Trophoblast cell (in vitro differentiated cells and primary cell): ENCODE results near the gene AQP7.
A peak's percentile ranks its signal among the peaks of the same experiment; 100 is the strongest.

ENCODE experiments used
- DNase-seq, 2 donors: peaks; one replicate each; pipeline ENCODE4 v3.0.0-alpha.2; 2016
- H2AFZ ChIP-seq: 2 replicates; pipeline ENCODE4 v1.6.1; 2013; ENCODE audit warnings: low read length, moderate library complexity, mild to moderate bottlenecking; ENCODE audit not compliant: insufficient read depth, poor library complexity
- H2AK5ac ChIP-seq: 2 replicates; pipeline ENCODE4 v1.6.1; 2013; ENCODE audit warnings: mild to moderate bottlenecking, low read length
- H2BK120ac ChIP-seq: 2 replicates; pipeline ENCODE4 v1.6.1; 2013; ENCODE audit warnings: low read length, mild to moderate bottlenecking, moderate library complexity; ENCODE audit not compliant: insufficient read depth, poor library complexity
- H2BK12ac ChIP-seq: 2 replicates; pipeline ENCODE4 v1.6.1; 2013; ENCODE audit warnings: mild to moderate bottlenecking, low read length, moderate library complexity
- H2BK5ac ChIP-seq: 2 replicates; pipeline ENCODE4 v1.6.1; 2013; ENCODE audit warnings: low read length, low read depth, moderate library complexity, mild to moderate bottlenecking; ENCODE audit not compliant: poor library complexity
- H3K14ac ChIP-seq: 2 replicates; pipeline ENCODE4 v1.6.1; 2013; ENCODE audit warnings: mild to moderate bottlenecking, low read length
- H3K18ac ChIP-seq: 2 replicates; pipeline ENCODE4 v1.6.1; 2013; ENCODE audit warnings: mild to moderate bottlenecking, low read length
- H3K23ac ChIP-seq: 2 replicates; pipeline ENCODE4 v1.6.1; 2013; ENCODE audit warnings: low read length
- H3K27ac ChIP-seq: 2 replicates; pipeline ENCODE4 v1.5.1; 2013; ENCODE audit warnings: low read depth, mild to moderate bottlenecking, inconsistent platforms, low read length, moderate library complexity
- H3K27me3 ChIP-seq: 2 replicates; pipeline ENCODE4 v1.6.1; 2013; ENCODE audit warnings: inconsistent platforms, mild to moderate bottlenecking, low read length, moderate library complexity; ENCODE audit not compliant: insufficient read depth
- H3K36me3 ChIP-seq, 2 experiments: 1 replicate in 1 of 2; 2 replicates in 1 of 2; pipeline ENCODE4 v1.6.1; 2013; ENCODE audit warnings: low read length in 2 of 2, mild to moderate bottlenecking in 2 of 2, moderate library complexity in 1 of 2; ENCODE audit not compliant: insufficient read depth in 2 of 2, control insufficient read depth in 1 of 2
- H3K4ac ChIP-seq: 2 replicates; pipeline ENCODE4 v1.6.1; 2013; ENCODE audit warnings: low read depth, mild to moderate bottlenecking, low read length, moderate library complexity
- H3K4me1 ChIP-seq, 2 experiments: 1 replicate in 1 of 2; 2 replicates in 1 of 2; pipeline ENCODE4 v1.6.1; 2013; ENCODE audit warnings: low read length in 2 of 2, mild to moderate bottlenecking in 2 of 2, moderate library complexity in 1 of 2; ENCODE audit not compliant: insufficient read depth in 2 of 2, control insufficient read depth in 1 of 2
- H3K4me2 ChIP-seq: 2 replicates; pipeline ENCODE4 v1.6.1; 2013; ENCODE audit warnings: inconsistent platforms, mild to moderate bottlenecking, low read length, moderate library complexity
- H3K4me3 ChIP-seq: 2 replicates; pipeline ENCODE4 v1.5.1; 2013; ENCODE audit warnings: mild to moderate bottlenecking, low read depth, low read length, inconsistent platforms
- H3K79me1 ChIP-seq: one replicate; pipeline ENCODE4 v1.6.1; 2013; ENCODE audit warnings: low read length
- H3K79me2 ChIP-seq: 2 replicates; pipeline ENCODE4 v1.6.1; 2013; ENCODE audit warnings: low read length, mild to moderate bottlenecking; ENCODE audit not compliant: control insufficient read depth, insufficient read depth, poor library complexity
- H3K9ac ChIP-seq: 2 replicates; pipeline ENCODE4 v1.6.1; 2013; ENCODE audit warnings: mild to moderate bottlenecking, low read length
- H3K9me3 ChIP-seq: 2 replicates; pipeline ENCODE4 v1.6.1; 2013; ENCODE audit warnings: low read depth, mild to moderate bottlenecking, control low read depth, inconsistent platforms, low read length; ENCODE audit not compliant: insufficient read depth
- H4K12ac ChIP-seq: 2 replicates; pipeline ENCODE4 v1.6.1; 2013; ENCODE audit warnings: low read depth, mild to moderate bottlenecking, low read length, moderate library complexity
- H4K8ac ChIP-seq: 2 replicates; pipeline ENCODE4 v1.6.1; 2013; ENCODE audit warnings: low read depth, mild to moderate bottlenecking, low read length, moderate library complexity
- H4K91ac ChIP-seq: one replicate; pipeline ENCODE4 v1.6.1; 2013; ENCODE audit warnings: low read depth, mild to moderate bottlenecking, low read length, moderate library complexity
- WGBS: extraction: QIAGEN DNeasy Blood & Tissue Kit; methylation state at CpG from one replicate; pipeline ENCODE4 v1.1.7; 2013; ENCODE audit warnings: missing lambda C conversion rate; ENCODE audit not compliant: insufficient read length, insufficient coverage; ENCODE audit errors: extremely low coverage; 5-methylcytosine and 5-hydroxymethylcytosine counted together

AQP7 gene

GRCh38 chr9:33377089-33377715 is 25.2 kb downstream of the AQP7 start:
- no peaks in the 10 kb centered on the region for H3K79me1 ChIP-seq
- H2AK5ac ChIP-seq: no peak overlapping the region
- H3K4me3 ChIP-seq: no peak overlapping the region
- H3K18ac ChIP-seq: no peak overlapping the region
- peaks cover 7 to 22% of the 10 kb centered on the region in 2 experiments for H3K4me1 ChIP-seq
- no peak overlapping the region for H4K12ac ChIP-seq
- H3K4me2 ChIP-seq: no peak overlapping the region
- H2BK120ac ChIP-seq: no peak overlapping the region
- H3K4ac ChIP-seq: no peak overlapping the region
- H4K91ac ChIP-seq: no peak overlapping the region
- H3K27me3 ChIP-seq: no peaks in the 10 kb centered on the region
- H2BK5ac ChIP-seq: no peak overlapping the region
- peaks cover 0 to 3% of the 10 kb centered on the region in 2 experiments for H3K36me3 ChIP-seq
- DNase-seq: no peak
- no peak overlapping the region for H3K9ac ChIP-seq
- no peak overlapping the region for H3K27ac ChIP-seq
- no peak overlapping the region for H4K8ac ChIP-seq
- no peak overlapping the region for H3K23ac ChIP-seq
- no peak overlapping the region for H2AFZ ChIP-seq
- H3K79me2 ChIP-seq: no peaks in the 10 kb centered on the region
- no peaks in the 10 kb centered on the region for H3K9me3 ChIP-seq
- no CpG with 5 or more reads among the region's 12 CpGs for WGBS
- H2BK12ac ChIP-seq: no peak overlapping the region
- H3K14ac ChIP-seq: no peak overlapping the region

DNA sequence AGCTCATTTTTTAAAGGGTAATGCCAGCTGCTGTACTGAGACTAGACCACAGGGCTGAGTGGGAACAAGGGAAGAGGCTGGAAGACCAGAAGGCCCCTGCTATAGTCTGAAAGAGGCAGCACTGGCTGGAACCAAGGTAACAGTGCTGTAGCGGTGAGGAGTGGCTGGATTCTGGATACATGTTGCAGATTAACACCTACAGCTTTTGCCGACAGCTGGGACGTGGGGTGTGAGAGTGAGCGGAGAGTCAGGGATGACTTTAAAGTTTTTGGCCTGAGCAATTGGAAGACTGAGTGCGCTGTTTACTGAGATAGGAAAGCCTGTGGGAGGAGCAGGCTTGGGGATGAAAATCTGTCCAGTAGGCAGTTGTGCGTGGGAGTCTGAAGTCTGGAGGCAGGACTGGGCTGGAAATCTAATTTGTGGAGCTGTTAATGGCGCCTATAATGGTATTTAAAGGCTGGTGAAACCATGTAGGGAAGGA is 26.5 kb downstream of the AQP7 start:
- Histone ChIP-seq H3K36me3 (peaks cover 3 to 12% of the 10 kb centered on the region in 2 experiments), H3K4ac (no peak overlapping the region), H3K27me3 (no peaks in the 10 kb centered on the region), H3K9ac (no peak overlapping the region), H3K23ac (no peak overlapping the region), H2AFZ (no peak overlapping the region), H3K4me2 (no peak overlapping the region), H3K4me3 (no peak overlapping the region), H2AK5ac (no peak overlapping the region), H4K8ac (peak overlapping the region; percentile 51), H3K18ac (no peak overlapping the region), H2BK120ac (peak overlapping the region; percentile 8), H3K14ac (no peak overlapping the region), H2BK5ac (no peak overlapping the region), H3K4me1 (peaks cover 7 to 16% of the 10 kb centered on the region in 2 experiments), H4K91ac (peak overlapping the region; percentile 17), H2BK12ac (peak overlapping the region; percentile 42), H3K27ac (no peak overlapping the region), H3K9me3 (no peaks in the 10 kb centered on the region), H4K12ac (peak overlapping the region; percentile 25), H3K79me1 (no peaks in the 10 kb centered on the region), H3K79me2 (no peaks in the 10 kb centered on the region)
- no CpG with 5 or more reads among the region's 7 CpGs for WGBS
- DNase-seq: no peak

DNA sequence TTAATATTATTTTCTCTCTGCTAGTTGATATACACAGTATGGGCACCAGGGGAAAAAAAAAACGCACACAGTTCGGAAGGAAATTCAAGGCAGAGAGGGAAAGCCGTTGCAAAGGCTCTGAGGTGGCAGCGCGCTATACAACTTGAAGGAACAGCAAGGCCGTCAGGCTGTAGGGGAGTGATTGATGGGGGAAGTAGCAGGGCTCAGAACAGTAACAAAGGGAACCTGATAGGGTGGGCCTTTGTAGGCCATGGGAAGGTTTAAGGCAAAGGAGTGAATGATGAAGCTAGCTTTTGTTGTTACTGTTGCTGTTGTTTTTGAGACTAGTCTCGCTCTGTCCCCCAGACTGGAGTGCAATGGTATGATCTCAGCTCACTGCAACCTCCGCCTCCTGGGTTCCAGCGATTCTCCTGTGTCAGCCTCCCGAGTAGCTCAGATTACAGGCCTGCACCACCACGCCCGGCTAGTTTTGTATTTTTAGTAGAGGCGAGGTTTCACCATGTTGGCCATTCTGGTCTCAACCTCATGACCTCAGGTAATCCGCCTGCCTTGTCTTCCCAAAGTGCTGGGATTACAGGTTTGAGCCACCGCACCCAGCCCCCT is 27.0 kb downstream of the AQP7 start:
- no peaks in the 10 kb centered on the region for H3K79me1 ChIP-seq
- no peak overlapping the region for H3K9ac ChIP-seq
- DNase-seq: peak; percentile 59 to 75
- H3K27me3 ChIP-seq: no peaks in the 10 kb centered on the region
- no peak overlapping the region for H3K4me3 ChIP-seq
- H3K4me1 ChIP-seq: peaks cover 7 to 16% of the 10 kb centered on the region in 2 experiments
- H2BK12ac ChIP-seq: peak overlapping the region; percentile 42
- H3K23ac ChIP-seq: no peak overlapping the region
- peak overlapping the region; percentile 45 for H3K4me2 ChIP-seq
- WGBS: no CpG with 5 or more reads among the region's 15 CpGs
- H3K36me3 ChIP-seq: peaks cover 5 to 17% of the 10 kb centered on the region in 2 experiments
- H3K18ac ChIP-seq: no peak overlapping the region
- no peaks in the 10 kb centered on the region for H3K79me2 ChIP-seq
- H4K91ac ChIP-seq: peak overlapping the region; percentile 17
- no peaks in the 10 kb centered on the region for H3K9me3 ChIP-seq
- H2BK120ac ChIP-seq: peak overlapping the region; percentile 8
- no peak overlapping the region for H3K4ac ChIP-seq
- H3K14ac ChIP-seq: no peak overlapping the region
- no peak overlapping the region for H2AFZ ChIP-seq
- no peak overlapping the region for H3K27ac ChIP-seq
- H2AK5ac ChIP-seq: no peak overlapping the region
- H2BK5ac ChIP-seq: no peak overlapping the region
- H4K8ac ChIP-seq: peak overlapping the region; percentile 51
- H4K12ac ChIP-seq: peak overlapping the region; percentile 25

DNA sequence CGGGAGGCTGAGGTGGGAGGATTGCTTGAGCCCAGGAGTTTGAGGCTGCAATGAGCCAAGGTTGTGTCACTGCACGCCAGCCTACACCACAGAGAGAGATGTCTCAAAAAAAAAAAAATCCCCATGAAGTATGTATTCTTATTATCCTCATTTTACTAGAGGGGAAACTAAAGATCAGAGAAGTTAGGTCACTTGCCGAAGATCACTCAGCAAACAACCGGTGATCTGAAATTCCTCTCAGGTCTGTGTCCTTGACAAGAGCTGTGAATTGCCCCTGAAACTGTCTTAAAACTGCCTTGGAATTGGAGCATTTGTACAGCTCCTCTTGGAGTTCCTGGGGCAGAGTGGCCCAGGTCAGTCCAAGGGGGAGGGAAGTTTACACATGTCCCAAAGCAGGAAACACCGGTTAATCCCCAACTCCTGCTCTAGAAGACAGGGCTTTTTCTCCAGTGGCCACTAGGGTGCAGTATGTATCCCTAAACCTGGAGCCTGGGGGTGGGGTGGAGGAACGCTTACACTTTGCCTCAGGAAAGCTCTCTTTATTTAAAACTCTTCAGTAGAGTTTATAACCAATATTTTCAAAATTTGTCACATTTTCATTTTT is 27.6 kb downstream of the AQP7 start:
- H4K91ac ChIP-seq: no peak overlapping the region
- peak; percentile 82 to 96 for DNase-seq
- H2BK120ac ChIP-seq: no peak overlapping the region
- peaks cover 7 to 16% of the 10 kb centered on the region in 2 experiments for H3K4me1 ChIP-seq
- H3K4me3 ChIP-seq: no peak overlapping the region
- H3K23ac ChIP-seq: no peak overlapping the region
- no peaks in the 10 kb centered on the region for H3K79me1 ChIP-seq
- H3K9me3 ChIP-seq: no peaks in the 10 kb centered on the region
- H3K36me3 ChIP-seq: peaks cover 5 to 21% of the 10 kb centered on the region in 2 experiments
- H3K4me2 ChIP-seq: peak overlapping the region; percentile 45
- no peak overlapping the region for H3K9ac ChIP-seq
- no peaks in the 10 kb centered on the region for H3K79me2 ChIP-seq
- H2BK5ac ChIP-seq: no peak overlapping the region
- H2BK12ac ChIP-seq: no peak overlapping the region
- H2AK5ac ChIP-seq: no peak overlapping the region
- H4K8ac ChIP-seq: no peak overlapping the region
- no peak overlapping the region for H3K14ac ChIP-seq
- WGBS: no CpG with 5 or more reads among the region's 6 CpGs
- no peak overlapping the region for H3K4ac ChIP-seq
- no peak overlapping the region for H3K27ac ChIP-seq
- no peak overlapping the region for H4K12ac ChIP-seq
- H3K27me3 ChIP-seq: no peaks in the 10 kb centered on the region
- no peak overlapping the region for H2AFZ ChIP-seq
- H3K18ac ChIP-seq: no peak overlapping the region
